ENCODE results near the gene SNX4.
"Not testable (repeated sequence)": the region's sequence is repeated elsewhere in the genome, so short reads cannot be mapped to it uniquely, and the experiment has no call there.

Gene SNX4

DNA sequence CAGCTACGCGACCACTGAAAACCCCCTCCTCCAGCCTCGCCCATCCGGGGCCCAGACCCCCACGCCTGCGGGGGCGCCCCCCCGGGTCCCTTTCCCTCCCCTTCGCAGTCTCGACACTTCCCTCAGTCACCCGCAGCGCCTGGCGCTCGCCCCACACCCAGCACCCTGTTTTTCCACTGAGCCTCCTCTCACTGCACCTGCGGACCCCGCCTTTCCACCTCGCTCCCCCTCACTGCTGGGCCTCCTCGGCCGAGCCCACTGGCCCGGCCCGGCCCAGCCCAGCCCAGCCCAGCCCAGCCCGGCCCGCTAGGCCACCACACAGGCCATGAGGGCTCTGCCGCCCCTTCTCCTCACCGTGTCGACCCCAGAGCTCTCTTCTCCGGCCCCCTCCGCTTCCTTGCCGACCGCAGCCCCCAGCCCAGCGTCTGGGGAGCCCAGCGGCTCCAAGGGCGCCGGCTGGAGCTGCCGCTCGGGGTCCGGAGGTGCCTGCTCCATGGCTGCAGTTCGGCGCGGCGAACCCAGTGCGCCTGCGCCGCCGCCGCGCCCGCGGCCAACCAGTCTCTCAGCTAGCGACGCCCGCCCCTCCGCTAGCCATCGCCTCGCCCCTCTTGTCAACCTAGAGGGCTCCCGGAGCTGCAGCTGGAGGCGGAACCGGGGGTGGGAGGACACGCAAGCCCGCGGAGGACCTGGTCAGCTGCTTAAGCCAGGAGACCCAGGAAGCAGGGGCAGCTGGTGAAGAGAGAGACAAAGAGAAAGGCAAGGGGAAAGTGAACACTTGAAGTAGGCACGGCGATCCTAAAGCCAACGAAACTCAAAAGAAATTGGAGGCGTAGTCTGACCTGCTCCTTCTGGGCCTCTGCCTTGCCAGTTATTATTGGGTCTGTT, at the start of gene SNX4:
Gene SNX4, minus strand, starts transcription at position 525 of the 885 bp plus-strand sequence. Its CDS starts 30 bp downstream, at position 495.
- peak; percentile 82 to 93 for DNase-seq

DNA sequence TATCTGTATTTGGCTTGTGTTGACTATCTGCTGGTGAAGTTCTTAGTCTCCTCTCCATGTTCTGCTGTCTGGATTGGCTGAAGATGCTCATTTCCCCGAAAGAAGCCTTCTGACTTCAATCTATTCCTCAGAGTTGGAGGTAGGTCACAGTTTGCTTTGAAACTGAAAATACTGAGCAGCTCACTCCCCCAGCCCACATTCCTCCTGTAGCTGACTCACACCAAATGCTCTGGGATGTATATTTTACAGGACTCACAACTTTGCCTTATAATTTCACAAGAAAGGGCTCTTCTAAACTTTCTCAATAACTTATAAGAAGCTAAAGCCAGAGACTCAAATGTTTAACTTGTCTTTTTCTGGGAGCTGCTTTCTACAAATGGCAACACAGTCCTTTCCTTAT, 36.3 kb upstream of the SNX4 start:
- DNase-seq, result no peak

DNA sequence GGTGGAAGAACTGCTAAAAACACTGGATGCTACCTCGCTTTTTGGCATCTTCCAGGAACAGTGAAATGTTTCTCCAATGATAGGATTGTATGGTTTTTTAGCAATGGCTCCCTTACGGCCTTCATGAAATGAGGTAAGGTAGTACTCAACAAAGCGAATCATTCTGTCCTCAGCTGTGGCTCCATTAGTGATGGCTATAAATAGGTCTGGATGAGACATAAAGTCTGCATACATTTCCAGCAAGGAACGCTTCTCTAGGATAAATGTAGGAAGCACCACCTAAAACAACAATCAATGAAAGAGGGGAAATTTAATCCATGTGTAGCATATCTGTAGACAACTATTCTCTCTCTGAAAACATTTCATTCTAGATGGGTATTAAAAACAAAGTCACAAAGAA, 32.4 kb upstream of the SNX4 start:
- DNase-seq, result no peak

DNA sequence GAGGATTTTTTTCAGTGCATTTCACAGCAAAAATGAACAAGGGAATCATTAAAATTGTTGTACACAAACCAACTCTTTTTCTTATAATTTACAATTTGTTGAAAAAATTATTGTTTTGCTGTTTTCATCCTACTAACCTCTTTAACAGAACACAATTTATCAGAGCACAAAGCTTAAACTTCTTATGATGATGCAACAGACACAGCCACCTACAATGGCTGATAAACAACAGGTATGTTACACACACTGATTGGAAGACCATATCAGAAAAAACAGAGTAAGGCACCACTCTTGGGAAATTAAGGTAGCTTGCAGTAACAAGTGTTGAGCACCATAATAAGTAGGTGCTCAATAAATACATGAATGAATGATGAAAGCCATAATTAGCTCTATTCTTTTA, 8.9 kb upstream of the SNX4 start:
- no peak for DNase-seq

DNA sequence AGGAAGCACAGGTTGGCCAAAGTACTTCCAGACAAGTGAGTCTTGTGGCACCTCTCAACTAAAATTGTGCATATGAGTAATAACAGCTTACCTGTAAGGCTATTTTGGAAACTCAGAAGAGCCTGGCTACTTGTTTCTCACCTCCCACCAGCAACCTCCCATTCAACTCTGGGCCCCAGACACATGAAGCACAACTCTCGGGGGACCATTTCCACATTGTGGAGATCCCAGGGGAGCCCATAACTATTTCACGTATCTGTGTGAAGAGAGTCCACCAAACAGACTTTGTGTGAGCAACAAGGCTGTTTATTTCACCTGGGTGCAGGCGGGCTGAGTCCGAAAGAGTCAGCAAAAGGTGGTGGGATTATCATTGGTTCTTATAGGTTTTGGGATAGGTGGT, 5.2 kb upstream of the SNX4 start:
- no peak for DNase-seq

DNA sequence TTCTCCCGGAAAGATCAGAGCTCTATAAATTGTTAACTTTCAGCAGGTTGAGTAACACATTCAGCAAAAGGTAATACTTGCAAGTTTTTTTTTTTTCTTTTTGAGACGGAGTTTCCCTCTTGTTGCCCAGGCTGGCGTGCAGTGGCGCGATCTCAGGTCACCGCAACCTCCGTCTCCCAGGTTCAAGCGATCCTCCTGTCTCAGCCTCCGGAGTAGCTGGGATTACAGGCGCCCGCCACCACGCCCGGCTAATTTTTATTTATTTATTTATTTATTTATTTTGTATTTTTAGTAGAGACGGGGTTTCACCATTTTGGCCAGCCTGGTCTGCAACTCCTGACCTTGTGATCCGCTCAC, 539 bp upstream of the SNX4 start:
- not testable (repeated sequence) for DNase-seq

DNA sequence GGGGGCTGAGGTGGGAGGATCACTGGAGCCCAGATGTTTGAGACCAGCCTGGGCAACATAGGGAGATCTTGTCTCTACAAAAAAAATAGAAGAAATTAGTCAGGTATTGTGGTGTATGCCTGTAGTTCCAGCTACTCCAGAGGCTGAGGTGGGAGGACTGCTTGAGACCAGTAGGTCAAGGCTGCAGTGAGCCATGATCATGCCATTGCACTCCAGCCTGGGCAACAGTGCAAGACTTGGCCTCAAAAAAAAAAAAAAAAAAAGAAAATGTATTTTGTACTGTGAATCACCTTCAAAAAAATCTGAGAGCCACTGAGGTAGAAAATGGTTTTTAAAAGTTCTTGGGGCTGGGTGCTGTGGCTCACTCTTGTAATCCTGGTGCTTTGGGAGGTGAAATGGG, 4.6 kb downstream of the SNX4 start:
- DNase-seq, result no peak

DNA sequence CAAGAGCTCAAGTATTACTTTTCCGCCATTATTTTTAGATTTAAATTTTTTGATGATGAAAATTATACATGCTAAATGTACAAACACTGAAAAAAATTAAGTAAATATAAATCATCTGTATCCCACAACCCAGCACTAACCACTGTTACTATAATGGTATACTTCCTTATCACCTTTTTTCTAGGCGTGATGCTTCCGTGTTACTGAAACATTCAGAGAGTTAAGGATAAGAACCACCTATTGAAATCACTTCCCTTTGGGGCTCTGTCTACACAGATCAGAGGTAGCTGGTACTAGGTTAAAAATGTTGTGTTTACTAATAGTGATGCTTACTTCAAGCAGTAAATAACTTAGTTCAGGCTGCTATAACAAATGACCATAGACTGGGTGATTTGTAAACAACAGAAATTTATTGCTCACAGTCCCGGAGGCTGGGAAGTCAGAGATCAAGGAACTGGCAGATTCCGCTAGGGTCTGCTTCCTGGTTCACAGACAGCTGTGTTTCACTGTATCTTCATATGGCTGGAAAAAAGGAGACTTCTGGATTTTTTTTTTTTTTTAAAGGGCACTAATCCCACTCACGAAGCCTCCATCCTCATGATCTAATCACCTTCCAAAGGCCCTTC, 6.4 kb downstream of the SNX4 start:
- no peak for DNase-seq

DNA sequence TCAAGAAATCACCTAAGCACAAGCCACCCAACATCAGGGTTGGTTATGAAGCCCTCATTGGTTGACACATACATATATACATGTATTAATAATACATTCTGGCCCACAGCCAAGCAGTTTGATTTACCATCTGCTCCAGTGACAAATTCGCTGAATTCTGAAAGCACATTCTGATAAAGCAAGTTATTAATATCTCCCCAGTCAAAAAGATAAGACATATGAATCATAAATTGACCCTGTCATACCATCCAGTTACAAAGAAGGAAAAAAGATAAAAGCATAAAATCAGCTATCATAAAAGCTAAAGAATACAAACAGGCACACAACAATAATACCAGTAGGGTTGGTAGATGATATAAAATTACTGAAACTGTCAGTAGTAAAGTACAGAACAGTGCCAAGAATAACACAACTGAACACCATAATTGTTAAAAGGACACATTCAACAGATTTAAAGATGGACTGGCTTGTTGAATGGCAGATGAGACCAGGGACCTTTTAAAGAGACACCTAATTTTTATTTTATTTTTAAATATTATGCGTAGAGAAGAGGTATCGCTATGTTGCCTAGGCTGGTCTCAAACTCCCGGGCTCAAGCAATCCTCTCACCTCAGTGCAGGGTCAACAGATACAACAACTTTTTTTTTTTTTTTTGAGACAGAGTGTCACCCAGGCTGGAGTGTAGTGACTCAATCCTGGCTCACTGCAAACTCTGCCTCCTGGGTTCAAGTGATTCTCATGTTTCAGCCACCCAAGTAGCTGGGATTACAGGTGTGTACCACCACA, 7.7 kb downstream of the SNX4 start:
- peak; percentile 65 to 80 for DNase-seq

DNA sequence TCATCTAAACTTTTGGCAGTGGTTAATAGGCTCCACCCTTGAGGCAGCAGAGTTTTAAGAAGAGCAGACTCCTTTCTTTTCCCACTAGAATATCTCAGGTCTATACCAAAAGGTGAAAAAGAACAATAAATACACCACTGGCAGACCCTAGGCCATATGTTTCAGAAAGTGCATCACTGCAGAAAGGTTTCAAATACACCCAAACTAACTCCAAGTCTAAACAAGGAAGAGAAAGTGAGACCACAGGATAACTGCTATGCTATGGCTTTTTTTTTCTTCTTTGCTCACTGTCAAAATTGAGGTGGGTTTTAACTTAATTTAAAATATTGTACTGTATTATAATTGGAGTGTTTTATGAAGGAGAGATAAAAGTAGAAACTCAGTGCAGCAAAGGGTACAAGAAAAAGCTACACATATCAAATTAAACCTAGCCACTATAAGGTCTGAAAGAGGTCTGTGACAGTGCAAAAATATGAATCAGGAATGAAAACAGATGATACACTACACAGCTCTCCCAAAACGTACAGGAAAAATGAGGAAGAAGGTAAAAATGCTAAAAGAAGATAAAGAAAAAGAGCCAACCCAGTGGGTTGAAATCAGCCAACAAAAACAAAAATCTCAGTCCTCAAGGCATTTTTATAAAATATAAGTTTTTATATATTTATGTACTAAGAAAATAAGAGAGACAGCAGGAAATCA, 8.4 kb downstream of the SNX4 start:
- DNase-seq, result no peak

DNA sequence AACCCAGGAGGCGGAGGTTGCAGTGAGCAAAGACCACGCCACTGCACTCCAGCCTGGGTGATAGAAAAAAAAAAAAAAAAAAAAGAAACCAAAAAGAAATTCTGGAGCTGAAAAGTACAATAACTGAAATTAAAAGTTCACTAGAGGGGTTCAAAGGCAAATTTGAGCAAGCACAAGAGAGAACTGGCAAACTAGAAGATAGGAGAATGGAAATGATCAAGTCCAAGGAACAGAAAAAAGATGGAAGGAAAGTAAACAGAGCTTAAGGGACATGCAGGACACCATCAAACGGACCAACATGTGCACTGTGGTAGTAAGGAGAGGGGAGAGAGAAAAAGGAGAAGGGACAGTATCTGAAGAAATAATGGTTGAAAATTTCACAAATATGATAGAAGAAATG, 12.9 kb downstream of the SNX4 start:
- no peak for DNase-seq

DNA sequence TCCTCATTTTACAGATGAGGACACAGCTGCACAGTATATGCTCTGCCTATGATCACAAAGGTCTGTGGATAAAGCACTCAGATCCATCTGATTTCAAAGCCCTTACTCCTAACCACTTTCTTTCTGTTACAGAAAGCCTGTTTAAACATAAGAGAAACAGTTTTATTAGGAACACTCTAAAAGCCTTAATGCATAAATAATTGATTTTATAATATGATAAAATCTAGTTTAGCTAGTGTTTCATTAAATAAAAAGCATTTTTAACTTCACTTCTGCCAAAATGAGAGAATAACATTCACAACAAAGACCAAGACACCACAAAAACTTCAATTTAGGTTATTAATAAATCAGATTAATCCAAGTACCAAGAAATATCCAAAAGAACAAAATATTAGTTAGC, 21.4 kb downstream of the SNX4 start:
- DNase-seq, result no peak

DNA sequence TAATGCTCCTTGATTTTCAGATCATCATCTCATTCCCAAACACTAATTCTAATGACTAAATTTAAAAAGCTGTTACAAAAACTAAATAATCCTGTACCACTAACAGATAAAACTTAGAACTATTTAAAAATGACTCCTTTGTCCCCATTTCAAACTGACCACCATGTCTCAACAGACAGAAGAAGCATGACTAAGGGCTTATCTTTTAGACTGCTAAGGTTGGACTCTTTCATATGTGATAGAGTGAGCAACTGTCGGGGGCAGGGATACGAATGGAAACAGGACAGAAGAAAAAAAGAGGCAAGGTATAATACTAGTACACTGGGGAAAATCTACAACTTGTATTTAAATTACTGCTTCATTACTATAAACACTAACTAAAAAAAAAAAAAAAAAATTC, 23.3 kb downstream of the SNX4 start:
- no peak for DNase-seq

DNA sequence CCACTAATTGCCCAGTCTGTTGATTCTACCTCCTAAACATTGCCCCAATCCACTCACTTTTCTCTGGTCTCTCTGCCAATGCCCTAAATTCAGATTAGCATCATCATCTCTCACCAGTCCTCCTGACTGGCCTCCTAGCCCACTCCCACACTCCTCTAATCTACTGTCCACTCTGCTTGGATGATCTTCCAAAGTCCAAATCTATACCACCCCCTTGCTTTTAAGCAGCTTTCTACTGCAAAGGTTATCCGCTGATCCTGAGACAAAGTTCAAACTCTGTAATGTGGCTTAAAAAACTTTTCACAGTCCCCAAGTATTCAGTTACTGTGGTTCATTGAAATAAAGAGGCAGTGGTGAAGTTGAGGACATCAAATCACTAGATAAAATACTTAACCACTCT, 37.6 kb downstream of the SNX4 start:
- no peak for DNase-seq

DNA sequence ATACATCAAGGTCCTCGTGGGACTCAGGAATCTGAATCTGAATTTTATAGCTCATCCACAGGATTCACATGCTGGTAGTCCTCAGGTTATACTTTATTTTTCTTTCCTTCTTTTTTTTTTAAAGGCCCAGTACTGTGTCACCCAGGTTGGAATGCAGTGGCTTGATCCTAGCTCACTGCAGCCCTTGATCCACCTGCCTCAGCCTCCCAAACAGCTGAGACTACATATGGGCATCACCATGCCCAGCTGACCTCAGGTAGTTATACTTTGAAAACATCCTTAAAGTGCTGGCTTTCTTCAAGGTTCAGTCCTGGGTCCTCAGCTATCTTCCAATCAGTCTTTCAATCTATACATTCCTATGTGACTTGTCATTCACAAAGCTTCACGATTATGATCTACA, 38.2 kb downstream of the SNX4 start:
- no peak for DNase-seq

DNA sequence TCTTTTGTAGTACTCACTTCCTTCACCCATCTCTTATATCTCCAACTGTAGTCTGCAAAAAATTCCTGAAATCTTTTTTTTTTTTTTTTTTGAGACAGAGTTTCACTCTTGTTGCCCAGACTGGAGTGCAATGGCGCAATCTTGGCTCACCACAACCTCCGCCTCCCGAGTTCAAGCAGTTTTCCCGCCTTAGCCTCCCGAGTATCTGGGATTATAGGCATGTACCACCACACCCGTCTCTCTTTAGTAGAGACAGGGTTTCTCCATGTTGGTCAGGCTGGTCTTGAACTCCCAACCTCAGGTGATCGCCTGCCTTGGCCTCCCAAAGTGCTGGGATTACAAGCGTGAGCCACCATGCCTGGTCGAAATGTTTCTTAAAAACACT, 38.6 kb downstream of the SNX4 start:
- DNase-seq, result not testable (repeated sequence)

DNA sequence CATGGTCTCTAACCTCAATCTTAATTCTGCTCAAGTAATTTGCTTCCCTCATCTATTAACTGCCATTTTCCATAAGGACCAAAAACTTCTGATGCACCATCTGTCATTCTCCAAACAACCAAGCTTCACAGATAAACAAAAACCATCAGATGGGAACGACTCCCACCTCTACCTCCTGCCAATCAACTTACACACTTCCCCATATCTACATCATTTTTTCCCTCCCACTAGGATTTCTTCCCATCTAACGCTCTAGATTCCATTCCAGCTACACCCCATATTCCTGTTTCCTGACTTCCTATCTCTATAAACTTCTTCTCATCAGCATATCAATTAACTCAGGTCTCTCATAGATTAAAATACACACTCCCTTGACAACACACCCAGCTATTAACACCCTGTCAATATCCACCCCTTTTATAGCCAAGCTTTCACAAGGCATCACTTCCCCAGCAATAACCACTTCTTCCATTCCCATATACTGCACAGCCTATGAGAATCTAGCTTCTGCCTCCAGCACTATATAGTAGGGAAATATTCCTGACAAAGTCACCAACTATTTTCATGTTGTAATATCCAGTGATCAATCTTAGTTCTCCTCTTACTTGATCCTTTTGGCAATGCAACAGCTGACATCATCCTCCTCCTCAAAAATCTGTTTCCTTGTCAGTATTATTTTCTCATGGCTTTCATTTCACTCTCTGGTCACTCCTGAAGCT, 39.2 kb downstream of the SNX4 start:
- DNase-seq, result no peak

DNA sequence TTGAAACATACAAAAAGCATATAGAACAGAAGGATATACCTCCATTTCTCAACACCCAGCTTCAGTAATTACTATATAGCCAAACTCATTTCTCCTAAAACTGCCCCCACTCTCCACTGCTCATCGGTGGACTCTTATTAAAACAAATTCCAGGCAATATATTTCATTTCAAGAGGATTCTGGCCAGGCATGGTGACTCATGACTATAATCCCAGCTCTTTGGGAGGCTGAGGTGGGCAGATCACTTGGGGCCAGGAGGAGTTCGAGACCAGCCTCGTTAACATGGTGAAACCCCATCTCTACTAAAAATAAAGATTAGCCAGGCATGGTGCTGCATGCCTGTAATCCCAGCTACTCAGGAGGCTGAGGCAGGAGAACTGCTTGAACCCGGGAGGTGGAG, 40.9 kb downstream of the SNX4 start:
- no peak for DNase-seq

DNA sequence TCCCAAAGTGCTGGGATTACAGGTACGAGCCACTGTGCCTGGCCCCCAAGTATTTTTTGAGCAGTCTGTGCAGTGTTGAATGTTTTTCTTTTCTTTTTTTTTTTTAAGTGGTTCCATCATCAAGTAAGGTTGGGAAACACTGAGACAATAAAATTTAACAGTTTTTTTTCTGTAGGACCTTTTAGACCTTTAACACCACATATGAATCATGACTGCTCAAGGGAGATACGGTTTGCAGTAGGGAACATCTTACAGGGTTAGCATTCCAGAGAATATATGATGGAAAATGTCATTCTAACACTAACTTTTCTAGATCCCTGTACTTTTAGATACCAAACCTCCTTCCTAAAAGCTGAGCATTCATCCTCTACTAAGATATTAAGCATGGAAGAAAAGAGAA, 41.7 kb downstream of the SNX4 start:
- no peak for DNase-seq

DNA sequence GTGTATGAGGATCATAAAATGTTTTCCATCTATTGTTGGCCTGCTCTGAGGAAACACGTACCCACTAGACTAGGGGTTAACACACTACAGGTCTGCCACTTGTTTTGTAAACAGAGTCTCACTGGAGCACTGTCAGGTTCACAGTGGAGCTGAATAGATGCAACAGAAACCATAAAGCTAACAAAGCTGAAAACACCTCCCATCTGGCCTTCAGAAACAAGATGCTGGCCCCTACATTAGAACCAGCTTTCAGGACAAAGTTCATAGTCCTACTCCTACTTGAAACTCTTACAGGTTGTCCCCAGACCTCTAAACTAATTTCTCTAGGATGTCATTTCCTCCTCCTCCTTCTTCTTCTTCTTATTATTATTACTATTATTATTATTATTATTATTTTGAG, 42.3 kb downstream of the SNX4 start:
- DNase-seq, result no peak

DNA sequence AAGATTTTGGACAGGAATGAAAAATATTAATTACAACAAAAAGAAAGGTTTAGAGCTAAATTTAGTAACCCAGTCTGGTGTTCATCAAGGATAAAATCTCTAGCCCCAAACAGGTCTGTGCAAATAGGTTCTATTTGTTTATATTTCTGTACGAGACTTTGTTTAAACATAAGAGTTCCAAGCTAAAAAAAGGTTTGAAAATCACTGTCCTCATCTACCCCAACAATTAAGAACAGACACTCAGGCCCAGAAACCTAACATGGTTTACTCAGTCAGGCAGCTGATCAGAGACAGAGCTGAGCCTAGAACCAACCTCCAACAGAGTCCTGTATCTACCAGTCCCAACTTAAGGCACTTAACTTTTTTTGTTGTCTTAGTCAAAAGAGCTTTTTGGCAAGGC, 49.3 kb downstream of the SNX4 start:
- no peak for DNase-seq

DNA sequence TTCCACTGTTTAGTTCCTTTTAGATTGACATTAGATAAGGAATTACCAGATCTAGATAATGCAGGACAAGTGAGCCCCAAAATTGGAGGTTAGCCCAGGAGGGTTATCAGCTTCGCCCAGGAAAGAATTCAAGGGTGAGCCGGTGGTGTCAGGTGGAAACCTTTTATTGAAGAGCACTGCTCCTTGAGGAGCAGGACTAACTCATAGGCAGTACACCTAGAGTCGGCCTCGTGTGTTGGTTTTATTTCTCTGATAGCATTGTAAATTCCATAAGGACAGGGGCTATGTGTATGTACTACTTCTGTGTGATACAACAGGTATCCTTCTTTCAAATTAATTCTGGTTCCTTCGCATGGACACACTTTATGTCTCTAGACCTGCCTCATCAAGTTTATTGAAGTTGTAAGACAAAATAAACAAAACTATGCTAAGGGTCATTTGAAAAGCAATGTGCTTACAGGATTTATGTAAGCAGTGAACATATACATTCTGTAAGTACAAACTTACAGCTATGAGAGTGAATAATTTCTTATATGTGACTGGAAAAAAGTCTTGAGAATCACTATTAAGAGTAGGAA, 57.2 kb downstream of the SNX4 start:
- no peak for DNase-seq

All from NCI-H446 (cell line).